Measurements from ENCODE around the gene KDM4B.

The KDM4B gene

GRCh38 chr19:5006201-5006600, 37.3 kb downstream of the KDM4B start:
- H3K4me3 ChIP-seq (replicated peaks; ENCODE audit: low read depth, low read length): no peak overlapping the region
- DNase-seq (ENCODE audit: low read depth): peak; percentile 49
- TF ChIP-seq, protein P1, sequence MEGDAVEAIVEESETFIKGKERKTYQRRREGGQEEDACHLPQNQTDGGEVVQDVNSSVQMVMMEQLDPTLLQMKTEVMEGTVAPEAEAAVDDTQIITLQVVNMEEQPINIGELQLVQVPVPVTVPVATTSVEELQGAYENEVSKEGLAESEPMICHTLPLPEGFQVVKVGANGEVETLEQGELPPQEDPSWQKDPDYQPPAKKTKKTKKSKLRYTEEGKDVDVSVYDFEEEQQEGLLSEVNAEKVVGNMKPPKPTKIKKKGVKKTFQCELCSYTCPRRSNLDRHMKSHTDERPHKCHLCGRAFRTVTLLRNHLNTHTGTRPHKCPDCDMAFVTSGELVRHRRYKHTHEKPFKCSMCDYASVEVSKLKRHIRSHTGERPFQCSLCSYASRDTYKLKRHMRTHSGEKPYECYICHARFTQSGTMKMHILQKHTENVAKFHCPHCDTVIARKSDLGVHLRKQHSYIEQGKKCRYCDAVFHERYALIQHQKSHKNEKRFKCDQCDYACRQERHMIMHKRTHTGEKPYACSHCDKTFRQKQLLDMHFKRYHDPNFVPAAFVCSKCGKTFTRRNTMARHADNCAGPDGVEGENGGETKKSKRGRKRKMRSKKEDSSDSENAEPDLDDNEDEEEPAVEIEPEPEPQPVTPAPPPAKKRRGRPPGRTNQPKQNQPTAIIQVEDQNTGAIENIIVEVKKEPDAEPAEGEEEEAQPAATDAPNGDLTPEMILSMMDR (IDR thresholded peaks at IDR 0.05; ENCODE audit: low read length, missing control alignments): no peak

GRCh38 chr19:5006821-5007220, 37.9 kb downstream of the KDM4B start:
- H3K4me3 ChIP-seq (replicated peaks; ENCODE audit: low read depth, low read length): no peak overlapping the region
- DNase-seq (ENCODE audit: low read depth): no peak
- TF ChIP-seq, protein P1 (IDR thresholded peaks at IDR 0.05; ENCODE audit: low read length, missing control alignments): no peak

- TF ChIP-seq, protein P1 (IDR thresholded peaks at IDR 0.05; ENCODE audit: low read length, missing control alignments): no peak
- no peak overlapping the region for H3K4me3 ChIP-seq (replicated peaks; ENCODE audit: low read depth, low read length)
- no peak for DNase-seq (ENCODE audit: low read depth)
These were observed 42.7 kb downstream of the KDM4B start for GRCh38 chr19:5011476-5012238.

GRCh38 chr19:5012688-5013457, 44.0 kb downstream of the KDM4B start:
- TF ChIP-seq, protein P1 (IDR thresholded peaks at IDR 0.05; ENCODE audit: low read length, missing control alignments): no peak
- H3K4me3 ChIP-seq (replicated peaks; ENCODE audit: low read depth, low read length): no peak overlapping the region
- DNase-seq (ENCODE audit: low read depth): no peak

- TF ChIP-seq, protein P1 (IDR thresholded peaks at IDR 0.05; ENCODE audit: low read length, missing control alignments): no peak
- no peak for DNase-seq (ENCODE audit: low read depth)
- no peak overlapping the region for H3K4me3 ChIP-seq (replicated peaks; ENCODE audit: low read depth, low read length)
These were observed 44.8 kb downstream of the KDM4B start for GRCh38 chr19:5013761-5014160.

DNA sequence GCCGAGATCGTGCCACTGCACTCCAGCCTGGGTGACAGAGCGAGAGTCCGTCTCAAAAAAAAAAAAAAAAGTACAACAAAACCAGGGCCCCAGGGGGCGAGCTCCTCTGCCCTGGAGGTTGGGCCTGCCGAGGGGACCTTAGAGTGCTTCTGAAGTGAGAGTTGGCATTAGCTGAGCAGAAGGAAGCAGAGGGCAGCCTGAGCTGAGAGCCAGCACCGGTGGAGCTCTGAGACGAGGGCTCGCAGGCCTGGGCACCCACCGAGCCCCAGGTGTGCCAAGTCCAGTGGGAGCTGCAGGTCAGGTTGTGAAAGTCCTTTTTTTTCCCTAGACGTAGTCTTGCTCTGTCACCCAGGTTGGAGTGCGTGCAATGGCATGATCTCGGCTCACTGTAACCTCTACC, 46.0 kb downstream of the KDM4B start:
- H3K4me3 ChIP-seq (replicated peaks; ENCODE audit: low read depth, low read length): no peak overlapping the region
- DNase-seq (ENCODE audit: low read depth): no peak
- TF ChIP-seq, protein P1 (IDR thresholded peaks at IDR 0.05; ENCODE audit: low read length, missing control alignments): no peak

Measured in fibroblast of pulmonary artery (primary cell).